Gastroesophageal sphincter (tissue), 4 donors: ENCODE results near the gene ACOX3. TPM values are rescaled to one million over a fixed set of nuclear protein-coding genes. Genes with fewer than 3 reads are reported as not detected.

Experiments used
- ATAC-seq: fragments of 150-250 bp; one replicate; pipeline ENCODE4 v1.9.1; 2016; ENCODE audit warnings: mild to moderate bottlenecking, moderate library complexity
- H3K27ac ChIP-seq, 4 donors: fragments of 200-600 bp; sonication (generic) in 3 of 4; 1 replicate in 3 of 4; 2 replicates in 1 of 4; pipeline ENCODE4 v1.5.1; 2016 to 2019
- H3K27me3 ChIP-seq: fragments of 200-600 bp; sonication (generic); one replicate; pipeline ENCODE4 v1.5.1; 2019
- H3K36me3 ChIP-seq, 2 donors: fragments of 200-600 bp; sonication (generic); one replicate each; pipeline ENCODE4 v1.5.1; 2019; ENCODE audit warnings: control low read depth in 1 of 2
- H3K4me1 ChIP-seq, 3 donors: fragments of 200-600 bp; sonication (generic); 1 replicate in 2 of 3; 2 replicates in 1 of 3; pipeline ENCODE4 v1.5.1; 2016 to 2019; ENCODE audit warnings: control low read depth in 2 of 3
- H3K4me3 ChIP-seq, 2 donors: fragments of 200-600 bp; sonication (generic); one replicate each; pipeline ENCODE4 v1.5.1; 2019; ENCODE audit warnings: mild to moderate bottlenecking in 1 of 2, moderate library complexity in 1 of 2
- H3K9me3 ChIP-seq, 3 donors: fragments of 200-600 bp; sonication (generic); one replicate each; pipeline ENCODE4 v1.5.1; 2017 to 2019; ENCODE audit warnings: control low read depth in 2 of 3
- CTCF ChIP-seq, 4 experiments: fragments of 200-600 bp in 2 of 4; fragments of 450-650 bp in 2 of 4; sonication (generic) in 1 of 4; IDR thresholded peaks; one replicate each; pipeline ENCODE4 v1.5.1; 2017 to 2019; ENCODE audit warnings: antibody characterized with exemption in 4 of 4, mild to moderate bottlenecking in 2 of 4, moderate library complexity in 2 of 4
- EP300 ChIP-seq: sonication (generic); formaldehyde crosslinking; IDR thresholded peaks from one replicate; pipeline ENCODE4 v1.6.1; 2017; ENCODE audit warnings: antibody characterized with exemption, mild to moderate bottlenecking
- POLR2A ChIP-seq, 2 donors: fragments of 450-650 bp; IDR thresholded peaks; one replicate each; pipeline ENCODE4 v1.6.1; 2017; ENCODE audit warnings: antibody characterized with exemption in 2 of 2, mild to moderate bottlenecking in 2 of 2, moderate library complexity in 1 of 2
- POLR2AphosphoS5 ChIP-seq: sonication (generic); formaldehyde crosslinking; IDR thresholded peaks from one replicate; pipeline ENCODE4 v1.6.1; 2017; ENCODE audit warnings: antibody characterized with exemption
- WGBS, 2 donors: methylation state at CpG; one replicate each; pipeline ENCODE4 v1.1.5; 2018; ENCODE audit warnings: low coverage in 1 of 2; 5-methylcytosine and 5-hydroxymethylcytosine counted together
- small RNA-seq, 4 donors: library from RNA; depleted of rRNA; stranded (forward); fragments of <200 nt; gene quantifications; one replicate each; pipeline ENCODE3, GENCODE V24; 2016
- total RNA-seq, 4 donors: library from RNA; depleted of rRNA; stranded (reverse); fragments of >200 nt; gene quantifications; one replicate each; pipeline ENCODE4 v1.1.0, GENCODE V29; 2016

The ACOX3 gene
- total RNA-seq, 4 donors from 2014 or later = 21.5 to 79.5 (median 37.1) TPM

GRCh38 chr4:8318509-8318908, 122.0 kb downstream of the ACOX3 start:
- H3K4me3 ChIP-seq = no peak overlapping the region
- TF ChIP-seq EP300 (no peak), POLR2A (IDR thresholded peaks at IDR 0.05) (no peak), POLR2AphosphoS5 (no peak), CTCF (IDR thresholded peaks at IDR 0.05) (no peak)
- H3K9me3 ChIP-seq = peaks cover 0 to 5% (median 0%) of the 10 kb centered on the region in 3 donors
- no peak for ATAC-seq
- no peaks in the 10 kb centered on the region for H3K27me3 ChIP-seq
- peak overlapping the region in 3 of 4 donors; percentile 30 to 88 (median 86) for H3K27ac ChIP-seq
- WGBS, 2 donors = 73 to 85% methylated on average over 3 to 7 of the region's 7 CpGs
- peaks cover 7 to 50% (median 22%) of the 10 kb centered on the region in 3 donors for H3K4me1 ChIP-seq
- H3K36me3 ChIP-seq = no peaks in the 10 kb centered on the region

- ATAC-seq = no peak
- no peaks in the 10 kb centered on the region for H3K36me3 ChIP-seq
- H3K27ac ChIP-seq = peak overlapping the region in 1 of 4 donors; percentile 70
- peaks cover 7 to 50% (median 22%) of the 10 kb centered on the region in 3 donors for H3K4me1 ChIP-seq
- no peak for TF ChIP-seq POLR2AphosphoS5
- no peak for TF ChIP-seq EP300
- TF ChIP-seq POLR2A (IDR thresholded peaks at IDR 0.05) = no peak
- no peak for TF ChIP-seq CTCF (IDR thresholded peaks at IDR 0.05)
- no peak overlapping the region for H3K4me3 ChIP-seq
- WGBS, 2 donors = 80% methylated on average over 2 to 4 of the region's 6 CpGs
- no peaks in the 10 kb centered on the region for H3K27me3 ChIP-seq
- peaks cover 0 to 8% (median 0%) of the 10 kb centered on the region in 3 donors for H3K9me3 ChIP-seq
Measured at GRCh38 chr4:8317474-8317873, 123.0 kb downstream of the ACOX3 start.

GRCh38 chr4:8316911-8317351, 123.6 kb downstream of the ACOX3 start:
- H3K27me3 ChIP-seq = no peaks in the 10 kb centered on the region
- peaks cover 0 to 12% (median 0%) of the 10 kb centered on the region in 3 donors for H3K9me3 ChIP-seq
- no peak for ATAC-seq
- peaks cover 7 to 50% (median 22%) of the 10 kb centered on the region in 3 donors for H3K4me1 ChIP-seq
- WGBS, 2 donors = 76 to 83% methylated on average over 2 to 3 of the region's 15 CpGs
- H3K27ac ChIP-seq = peak overlapping the region in 2 of 4 donors; percentile 3 to 70
- no peaks in the 10 kb centered on the region for H3K36me3 ChIP-seq
- TF ChIP-seq CTCF (IDR thresholded peaks at IDR 0.05) = no peak
- TF ChIP-seq POLR2A (IDR thresholded peaks at IDR 0.05) = no peak
- no peak for TF ChIP-seq EP300
- TF ChIP-seq POLR2AphosphoS5 = no peak
- H3K4me3 ChIP-seq = no peak overlapping the region

Small RNA genes within 50 kb of the gene (small RNA-seq; reads per million reads assigned to genes)
- gene RNA5SP152 = 1.8 to 25.6 (median 4.1) reads per million in 4 donors

Other genes starting within 250 kb of the ACOX3 start
- gene SH3TC1, start 241.4 kb downstream of the ACOX3 start, total RNA-seq = 10 to 100 TPM in 3 of 4 donors, 1 to 10 TPM in 1; 9.6 to 12.9 (median 12.6) TPM
- 10 to 100 TPM; 30.2 to 80.5 (median 59.9) TPM for gene HTRA3, start 171.0 kb downstream of the ACOX3 start, total RNA-seq
- 10 to 100 TPM; 12.0 to 27.9 (median 20.9) TPM for gene TRMT44, start 54 bp upstream of the ACOX3 start, total RNA-seq
- gene GPR78, start 139.7 kb upstream of the ACOX3 start, total RNA-seq = not detected
- 1 to 10 TPM in 3 of 4 donors, not detected in 1; 2.3 to 7.5 (median 3.2) TPM for gene CPZ, start 152.0 kb upstream of the ACOX3 start, total RNA-seq